GM10847 (cell line): Measurements from ENCODE around the gene PRIM2.

Source experiments
- POLR2A ChIP-seq: IDR thresholded peaks from 2 replicates; pipeline ENCODE4 v1.6.1; 2011; ENCODE audit not compliant: insufficient read length; ENCODE audit errors: extremely low read depth

PRIM2 gene

GRCh38 chr6:57432157-57432556 is 114.7 kb downstream of the PRIM2 start:
- TF ChIP-seq POLR2A, result no peak

GRCh38 chr6:57432919-57433684 is 115.7 kb downstream of the PRIM2 start:
- TF ChIP-seq POLR2A, result no peak

- no peak for TF ChIP-seq POLR2A
Measured at GRCh38 chr6:57434944-57435343, 117.5 kb downstream of the PRIM2 start.

GRCh38 chr6:57435475-57436160 is 118.2 kb downstream of the PRIM2 start:
- no peak for TF ChIP-seq POLR2A

GRCh38 chr6:57469072-57469471 is 151.6 kb downstream of the PRIM2 start:
- no peak for TF ChIP-seq POLR2A
